A549 (cell line): ENCODE measurements around the gene DCLRE1B.

Experiments used
- EP300 ChIP-seq, 2 experiments: fragments of >200 bp; sonication (Bioruptor Twin); formaldehyde crosslinking; IDR thresholded peaks; 2 replicates in 1 of 2; 3 replicates in 1 of 2; pipeline ENCODE4 v1.6.1; 2016 to 2017
- TF ChIP-seq, protein P1 (sequence below): fragments of >200 bp; sonication (Bioruptor Twin); formaldehyde crosslinking; IDR thresholded peaks from 3 replicates; pipeline ENCODE4 v1.5.1; 2016

- TF ChIP-seq, protein P1, sequence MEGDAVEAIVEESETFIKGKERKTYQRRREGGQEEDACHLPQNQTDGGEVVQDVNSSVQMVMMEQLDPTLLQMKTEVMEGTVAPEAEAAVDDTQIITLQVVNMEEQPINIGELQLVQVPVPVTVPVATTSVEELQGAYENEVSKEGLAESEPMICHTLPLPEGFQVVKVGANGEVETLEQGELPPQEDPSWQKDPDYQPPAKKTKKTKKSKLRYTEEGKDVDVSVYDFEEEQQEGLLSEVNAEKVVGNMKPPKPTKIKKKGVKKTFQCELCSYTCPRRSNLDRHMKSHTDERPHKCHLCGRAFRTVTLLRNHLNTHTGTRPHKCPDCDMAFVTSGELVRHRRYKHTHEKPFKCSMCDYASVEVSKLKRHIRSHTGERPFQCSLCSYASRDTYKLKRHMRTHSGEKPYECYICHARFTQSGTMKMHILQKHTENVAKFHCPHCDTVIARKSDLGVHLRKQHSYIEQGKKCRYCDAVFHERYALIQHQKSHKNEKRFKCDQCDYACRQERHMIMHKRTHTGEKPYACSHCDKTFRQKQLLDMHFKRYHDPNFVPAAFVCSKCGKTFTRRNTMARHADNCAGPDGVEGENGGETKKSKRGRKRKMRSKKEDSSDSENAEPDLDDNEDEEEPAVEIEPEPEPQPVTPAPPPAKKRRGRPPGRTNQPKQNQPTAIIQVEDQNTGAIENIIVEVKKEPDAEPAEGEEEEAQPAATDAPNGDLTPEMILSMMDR = no peak
- no peak for TF ChIP-seq EP300 (IDR thresholded peaks at IDR 0.05)
These were observed 46.6 kb downstream of the DCLRE1B start for GRCh38 chr1:113951719-113952118.
